ENCODE data around the gene SH3PXD2A. TPM values are rescaled to one million over a fixed set of nuclear protein-coding genes. Genes with fewer than 3 reads are reported as not detected.

The SH3PXD2A gene
- total RNA-seq, 1 experiment from 2014 or later = 0.07 TPM

- Histone ChIP-seq H3K9me3 (ENCODE audit: low read length) (no peaks in the 10 kb centered on the region), H3K9me2 (replicated peaks; ENCODE audit: insufficient read depth, low read length) (0 out of 2 replicates have a peak, but pooled peaks cover 5% of the 10 kb centered on the region), H3K79me2 (ENCODE audit: low read length) (no peaks in the 10 kb centered on the region), H3K4me2 (ENCODE audit: low read depth, low read length, poor library complexity, severe bottlenecking) (no peak overlapping the region), H3K27ac (ENCODE audit: low read length) (no peak overlapping the region), H3K36me3 (ENCODE audit: insufficient read depth, low read length) (no peaks in the 10 kb centered on the region), H4K20me1 (ENCODE audit: insufficient read depth, low read depth, low read length) (no peaks in the 10 kb centered on the region), H3K4me3 (ENCODE audit: low read length) (no peak overlapping the region), H3K4me1 (ENCODE audit: low read length) (peaks cover 3% of the 10 kb centered on the region; the same call in 1 of the 2 replicates), H3K27me3 (ENCODE audit: low read length) (no peaks in the 10 kb centered on the region), H2AFZ (ENCODE audit: low read length) (no peak overlapping the region), H3K9ac (ENCODE audit: low read length) (no peak overlapping the region)
- DNase-seq = no peak
These were observed 157.1 kb downstream of the SH3PXD2A start for GRCh38 chr10:103698266-103698665.

GRCh38 chr10:103697787-103698186, 157.6 kb downstream of the SH3PXD2A start:
- Histone ChIP-seq H2AFZ (ENCODE audit: low read length) (no peak overlapping the region), H3K9ac (ENCODE audit: low read length) (no peak overlapping the region), H3K79me2 (ENCODE audit: low read length) (no peaks in the 10 kb centered on the region), H3K4me2 (ENCODE audit: low read depth, low read length, poor library complexity, severe bottlenecking) (no peak overlapping the region), H3K4me3 (ENCODE audit: low read length) (no peak overlapping the region), H4K20me1 (ENCODE audit: insufficient read depth, low read depth, low read length) (no peaks in the 10 kb centered on the region), H3K9me2 (replicated peaks; ENCODE audit: insufficient read depth, low read length) (0 out of 2 replicates have a peak, but pooled peaks cover 5% of the 10 kb centered on the region), H3K27me3 (ENCODE audit: low read length) (no peaks in the 10 kb centered on the region), H3K27ac (ENCODE audit: low read length) (no peak overlapping the region), H3K4me1 (ENCODE audit: low read length) (peaks cover 5% of the 10 kb centered on the region), H3K36me3 (ENCODE audit: insufficient read depth, low read length) (no peaks in the 10 kb centered on the region), H3K9me3 (ENCODE audit: low read length) (no peaks in the 10 kb centered on the region)
- no peak for DNase-seq

- no peaks in the 10 kb centered on the region for H3K79me2 ChIP-seq (ENCODE audit: low read length)
- DNase-seq = no peak
- no peak overlapping the region for H3K4me3 ChIP-seq (ENCODE audit: low read length)
- no peak overlapping the region for H3K4me2 ChIP-seq (ENCODE audit: low read depth, low read length, poor library complexity, severe bottlenecking)
- H3K9me3 ChIP-seq (ENCODE audit: low read length) = no peaks in the 10 kb centered on the region
- no peak overlapping the region for H3K27ac ChIP-seq (ENCODE audit: low read length)
- no peak overlapping the region for H2AFZ ChIP-seq (ENCODE audit: low read length)
- no peak overlapping the region for H3K9ac ChIP-seq (ENCODE audit: low read length)
- H4K20me1 ChIP-seq (ENCODE audit: insufficient read depth, low read depth, low read length) = no peaks in the 10 kb centered on the region
- peaks cover 13% of the 10 kb centered on the region for H3K4me1 ChIP-seq (ENCODE audit: low read length)
- H3K36me3 ChIP-seq (ENCODE audit: insufficient read depth, low read length) = no peaks in the 10 kb centered on the region
- 0 out of 2 replicates have a peak, but pooled peaks cover 4% of the 10 kb centered on the region for H3K9me2 ChIP-seq (replicated peaks; ENCODE audit: insufficient read depth, low read length)
- no peaks in the 10 kb centered on the region for H3K27me3 ChIP-seq (ENCODE audit: low read length)
These were observed 158.8 kb downstream of the SH3PXD2A start for GRCh38 chr10:103696411-103697145.

GRCh38 chr10:103696094-103696410, 159.3 kb downstream of the SH3PXD2A start:
- no peak overlapping the region for H3K4me2 ChIP-seq (ENCODE audit: low read depth, low read length, poor library complexity, severe bottlenecking)
- no peaks in the 10 kb centered on the region for H3K79me2 ChIP-seq (ENCODE audit: low read length)
- DNase-seq = no peak
- H3K9me3 ChIP-seq (ENCODE audit: low read length) = no peaks in the 10 kb centered on the region
- no peak overlapping the region for H3K27ac ChIP-seq (ENCODE audit: low read length)
- no peaks in the 10 kb centered on the region for H3K9me2 ChIP-seq (replicated peaks; ENCODE audit: insufficient read depth, low read length)
- no peaks in the 10 kb centered on the region for H3K36me3 ChIP-seq (ENCODE audit: insufficient read depth, low read length)
- H3K27me3 ChIP-seq (ENCODE audit: low read length) = no peaks in the 10 kb centered on the region
- no peak overlapping the region for H2AFZ ChIP-seq (ENCODE audit: low read length)
- H3K4me3 ChIP-seq (ENCODE audit: low read length) = no peak overlapping the region
- no peaks in the 10 kb centered on the region for H4K20me1 ChIP-seq (ENCODE audit: insufficient read depth, low read depth, low read length)
- H3K9ac ChIP-seq (ENCODE audit: low read length) = no peak overlapping the region
- H3K4me1 ChIP-seq (ENCODE audit: low read length) = peaks cover 13% of the 10 kb centered on the region

- Histone ChIP-seq H4K20me1 (ENCODE audit: insufficient read depth, low read depth, low read length) (no peaks in the 10 kb centered on the region), H3K9me3 (ENCODE audit: low read length) (no peaks in the 10 kb centered on the region), H3K4me2 (ENCODE audit: low read depth, low read length, poor library complexity, severe bottlenecking) (no peak overlapping the region)
These were observed 159.8 kb downstream of the SH3PXD2A start for GRCh38 chr10:103695584-103696005.

GRCh38 chr10:103693812-103694205, 161.6 kb downstream of the SH3PXD2A start:
- H3K9me3 ChIP-seq (ENCODE audit: low read length) = no peaks in the 10 kb centered on the region
- no peaks in the 10 kb centered on the region for H3K36me3 ChIP-seq (ENCODE audit: insufficient read depth, low read length)
- no peak overlapping the region for H3K9ac ChIP-seq (ENCODE audit: low read length)
- no peaks in the 10 kb centered on the region for H3K79me2 ChIP-seq (ENCODE audit: low read length)
- no peaks in the 10 kb centered on the region for H3K27me3 ChIP-seq (ENCODE audit: low read length)
- H3K4me3 ChIP-seq (ENCODE audit: low read length) = no peak overlapping the region
- no peak for DNase-seq
- no peaks in the 10 kb centered on the region for H3K9me2 ChIP-seq (replicated peaks; ENCODE audit: insufficient read depth, low read length)
- no peaks in the 10 kb centered on the region for H4K20me1 ChIP-seq (ENCODE audit: insufficient read depth, low read depth, low read length)
- H2AFZ ChIP-seq (ENCODE audit: low read length) = no peak overlapping the region
- no peak overlapping the region for H3K27ac ChIP-seq (ENCODE audit: low read length)
- peaks cover 13% of the 10 kb centered on the region for H3K4me1 ChIP-seq (ENCODE audit: low read length)
- no peak overlapping the region for H3K4me2 ChIP-seq (ENCODE audit: low read depth, low read length, poor library complexity, severe bottlenecking)

More at GRCh38 chr10:103695584-103696005, 159.8 kb downstream of the SH3PXD2A start:
- Histone ChIP-seq H3K27me3 (ENCODE audit: low read length) (no peaks in the 10 kb centered on the region), H3K79me2 (ENCODE audit: low read length) (no peaks in the 10 kb centered on the region), H3K36me3 (ENCODE audit: insufficient read depth, low read length) (no peaks in the 10 kb centered on the region), H2AFZ (ENCODE audit: low read length) (no peak overlapping the region), H3K9me2 (replicated peaks; ENCODE audit: insufficient read depth, low read length) (no peaks in the 10 kb centered on the region), H3K9ac (ENCODE audit: low read length) (no peak overlapping the region), H3K4me1 (ENCODE audit: low read length) (peaks cover 13% of the 10 kb centered on the region), H3K4me3 (ENCODE audit: low read length) (no peak overlapping the region), H3K27ac (ENCODE audit: low read length) (no peak overlapping the region)
- DNase-seq = peak; percentile 57

GRCh38 chr10:103692952-103693811, 162.2 kb downstream of the SH3PXD2A start:
- Histone ChIP-seq H3K9ac (ENCODE audit: low read length) (peak overlapping the region; percentile 20; the same call in 1 of the 2 replicates), H3K4me1 (ENCODE audit: low read length) (peaks cover 13% of the 10 kb centered on the region), H2AFZ (ENCODE audit: low read length) (no peak overlapping the region)

GRCh38 chr10:103692436-103692951, 162.9 kb downstream of the SH3PXD2A start:
- Histone ChIP-seq H3K36me3 (ENCODE audit: insufficient read depth, low read length) (no peaks in the 10 kb centered on the region), H3K9me2 (replicated peaks; ENCODE audit: insufficient read depth, low read length) (no peaks in the 10 kb centered on the region), H3K4me3 (ENCODE audit: low read length) (peak overlapping the region; percentile 57), H3K4me2 (ENCODE audit: low read depth, low read length, poor library complexity, severe bottlenecking) (peak overlapping the region; percentile 68), H3K27me3 (ENCODE audit: low read length) (no peaks in the 10 kb centered on the region), H2AFZ (ENCODE audit: low read length) (no peak overlapping the region), H3K79me2 (ENCODE audit: low read length) (no peaks in the 10 kb centered on the region), H3K9ac (ENCODE audit: low read length) (peak overlapping the region; percentile 20; the same call in 1 of the 2 replicates), H3K4me1 (ENCODE audit: low read length) (peaks cover 13% of the 10 kb centered on the region), H4K20me1 (ENCODE audit: insufficient read depth, low read depth, low read length) (no peaks in the 10 kb centered on the region), H3K9me3 (ENCODE audit: low read length) (no peaks in the 10 kb centered on the region), H3K27ac (ENCODE audit: low read length) (no peak overlapping the region)
- peak; percentile 48 for DNase-seq

More at GRCh38 chr10:103692952-103693811, 162.2 kb downstream of the SH3PXD2A start:
- DNase-seq = peak; percentile 57
- H3K4me3 ChIP-seq (ENCODE audit: low read length) = peak overlapping the region; percentile 57; the same call in 1 of the 2 replicates
- no peaks in the 10 kb centered on the region for H3K9me2 ChIP-seq (replicated peaks; ENCODE audit: insufficient read depth, low read length)
- no peaks in the 10 kb centered on the region for H3K9me3 ChIP-seq (ENCODE audit: low read length)
- no peaks in the 10 kb centered on the region for H4K20me1 ChIP-seq (ENCODE audit: insufficient read depth, low read depth, low read length)
- no peaks in the 10 kb centered on the region for H3K27me3 ChIP-seq (ENCODE audit: low read length)
- no peaks in the 10 kb centered on the region for H3K79me2 ChIP-seq (ENCODE audit: low read length)
- no peaks in the 10 kb centered on the region for H3K36me3 ChIP-seq (ENCODE audit: insufficient read depth, low read length)
- H3K4me2 ChIP-seq (ENCODE audit: low read depth, low read length, poor library complexity, severe bottlenecking) = peak overlapping the region; percentile 68
- no peak overlapping the region for H3K27ac ChIP-seq (ENCODE audit: low read length)

Measured in Karpas-422 (cell line).